ENCODE data around the gene S100A7.
"Not testable (repeated sequence)": the region's sequence is repeated elsewhere in the genome, so short reads cannot be mapped to it uniquely, and the experiment has no call there.

Gene S100A7

GRCh38 chr1:153431002-153431401 is 29.4 kb downstream of the S100A7 start:
- no peak for DNase-seq (ENCODE audit: low read depth, low spot score)

DNA sequence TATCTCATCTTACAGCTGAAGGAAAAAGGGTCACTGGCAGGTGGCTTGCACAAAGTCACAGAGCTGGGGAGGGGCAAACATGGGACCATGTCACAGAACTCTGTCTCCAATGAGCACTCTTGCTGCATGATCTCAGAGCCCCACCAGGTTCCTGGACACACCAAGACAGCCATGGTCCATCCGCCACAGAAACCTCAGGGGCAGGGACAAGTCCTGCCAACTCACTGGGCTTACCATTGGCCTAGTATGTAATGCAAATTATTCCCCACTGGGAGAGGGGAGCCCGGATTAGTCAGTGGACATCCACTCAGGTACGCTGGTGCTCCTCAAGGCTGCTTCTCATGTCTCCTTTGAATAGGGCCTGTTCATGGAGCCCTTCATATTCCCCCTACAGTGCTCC is 29.9 kb downstream of the S100A7 start:
- DNase-seq (ENCODE audit: low read depth, low spot score), result no peak

DNA sequence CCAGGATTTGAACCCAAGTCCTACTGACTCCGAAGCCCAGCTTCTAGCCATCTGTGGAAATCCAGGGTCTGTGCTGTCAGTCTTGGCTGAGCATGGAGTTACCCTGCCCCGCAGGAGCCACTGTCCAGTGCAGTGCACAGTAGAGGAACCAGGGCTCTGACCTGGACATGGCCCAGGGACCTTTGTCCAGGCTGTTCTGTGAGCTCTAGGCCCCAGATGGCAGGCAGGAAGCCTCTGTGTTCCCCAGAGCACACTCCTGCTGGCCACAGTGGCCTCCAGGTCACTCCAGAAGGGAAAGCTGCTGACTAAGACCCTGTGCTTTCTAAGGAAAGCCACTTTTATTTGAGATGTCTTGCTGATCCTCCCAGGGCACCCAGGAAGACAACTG is 30.3 kb downstream of the S100A7 start:
- DNase-seq (ENCODE audit: low read depth, low spot score), result no peak

DNA sequence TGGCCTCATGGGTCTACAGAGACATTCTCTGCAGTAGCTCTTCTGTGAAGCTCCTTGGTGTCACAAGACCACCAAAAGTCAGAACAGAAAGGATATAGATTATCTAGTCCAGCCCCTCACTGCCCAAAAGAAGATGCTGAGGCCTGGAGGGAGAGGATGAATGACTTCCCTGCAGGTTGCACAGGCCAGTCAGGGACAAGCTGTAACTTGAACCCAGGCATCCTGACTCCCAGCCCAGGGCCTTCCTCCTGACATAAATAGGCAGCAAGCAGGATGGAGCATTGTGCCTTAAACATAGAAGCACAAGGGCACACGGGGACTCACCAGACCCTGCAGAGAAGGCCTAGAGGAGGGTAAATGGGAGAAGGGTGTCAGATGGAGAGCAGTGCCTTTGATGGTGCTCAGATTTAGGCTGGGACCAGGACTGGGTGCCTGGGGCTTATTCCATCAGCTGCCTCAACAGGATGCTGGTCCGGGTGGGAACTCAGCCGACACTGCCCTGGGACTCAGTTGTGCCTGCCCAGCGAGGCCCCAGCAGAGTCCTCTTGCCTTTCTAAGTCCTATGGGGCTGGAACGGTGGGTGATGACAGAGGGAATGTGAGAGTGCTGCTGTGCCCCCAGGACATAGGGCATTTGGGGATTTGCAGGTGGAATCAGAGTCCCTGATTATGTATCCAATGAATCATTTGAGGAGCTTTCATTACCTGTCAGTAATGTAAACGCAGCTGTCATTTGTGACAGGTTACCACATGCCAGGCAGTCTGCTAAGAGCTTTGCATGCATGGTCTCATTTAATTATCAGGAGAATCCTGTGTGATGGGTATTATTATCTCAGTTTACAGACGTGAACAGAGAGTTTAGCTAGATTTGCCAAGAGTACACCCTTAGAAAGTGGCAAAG is 30.9 kb downstream of the S100A7 start:
- no peak for DNase-seq (ENCODE audit: low read depth, low spot score)

DNA sequence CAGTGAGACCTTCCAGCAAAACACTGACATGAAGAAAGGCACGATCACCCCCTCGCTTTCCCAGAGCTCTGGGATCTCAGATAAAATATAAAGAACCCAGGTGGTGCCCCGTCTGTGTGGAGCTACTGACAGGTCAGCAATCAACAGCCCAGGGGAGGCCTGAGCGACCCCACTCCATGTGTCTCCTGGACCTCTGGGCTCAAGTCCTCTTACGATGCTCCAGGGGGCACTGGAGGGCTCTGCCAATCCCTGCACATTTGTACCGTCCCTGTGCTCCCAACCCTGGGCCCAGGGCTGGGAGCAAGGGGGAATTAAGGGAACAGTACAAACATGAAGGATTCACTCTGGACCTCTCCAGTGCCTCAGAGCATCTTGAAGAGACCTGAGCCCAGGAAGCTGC is 31.7 kb downstream of the S100A7 start:
- DNase-seq (ENCODE audit: low read depth, low spot score), result no peak

- DNase-seq (ENCODE audit: low read depth, low spot score), result no peak
Observed at GRCh38 chr1:153428073-153428638, 32.3 kb downstream of the S100A7 start.

- no peak for DNase-seq (ENCODE audit: low read depth, low spot score)
Observed at GRCh38 chr1:153426809-153427208, 33.6 kb downstream of the S100A7 start.

DNA sequence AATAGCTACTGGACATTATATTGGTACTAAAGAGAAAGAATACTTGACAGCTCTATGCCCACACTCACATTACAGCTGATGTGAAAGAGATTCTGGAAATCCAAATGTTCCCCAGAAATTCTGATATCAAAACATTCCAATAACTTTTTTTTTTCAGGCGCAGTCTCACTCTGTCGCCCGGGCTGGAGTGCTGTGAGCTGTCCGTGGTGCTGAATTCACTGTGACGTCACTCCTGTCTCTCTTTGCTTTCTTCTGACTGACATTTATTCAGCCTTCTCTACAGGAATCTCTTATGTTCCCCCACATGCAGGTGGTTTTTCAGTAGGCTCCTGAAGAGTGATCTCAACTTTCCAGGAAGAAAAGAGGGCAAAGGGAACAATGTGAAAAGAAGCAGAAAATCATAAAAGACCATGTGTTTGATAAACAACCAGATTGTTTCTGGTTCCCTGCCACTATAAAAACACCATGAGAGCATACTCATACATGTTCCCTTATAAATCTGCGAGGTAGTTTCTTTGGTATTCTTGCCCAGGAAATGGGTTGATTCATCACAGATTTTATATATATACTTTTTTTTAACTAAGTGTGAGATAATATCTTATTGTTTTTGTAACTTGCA is 37.9 kb downstream of the S100A7 start:
- DNase-seq (ENCODE audit: low read depth, low spot score), result peak; percentile 82

DNA sequence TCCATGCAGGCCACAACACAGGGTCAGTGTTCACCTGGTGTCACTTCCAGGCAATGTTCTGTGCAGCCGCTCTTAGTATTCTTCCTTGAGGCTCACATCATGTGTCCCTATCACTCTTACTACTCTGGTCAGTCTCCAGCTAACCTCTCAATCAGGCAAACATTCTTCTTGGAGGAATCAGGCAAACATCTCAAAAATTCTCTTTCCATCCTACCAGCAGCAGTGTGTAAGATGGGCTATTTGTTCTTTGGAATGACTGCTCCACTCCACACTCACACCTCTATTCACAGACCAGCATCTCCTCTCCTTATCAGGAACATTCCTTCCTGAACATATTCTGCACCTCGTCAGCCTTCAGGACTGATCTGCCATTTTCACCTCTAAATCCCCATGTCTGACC is 40.1 kb downstream of the S100A7 start:
- DNase-seq (ENCODE audit: low read depth, low spot score), result no peak

DNA sequence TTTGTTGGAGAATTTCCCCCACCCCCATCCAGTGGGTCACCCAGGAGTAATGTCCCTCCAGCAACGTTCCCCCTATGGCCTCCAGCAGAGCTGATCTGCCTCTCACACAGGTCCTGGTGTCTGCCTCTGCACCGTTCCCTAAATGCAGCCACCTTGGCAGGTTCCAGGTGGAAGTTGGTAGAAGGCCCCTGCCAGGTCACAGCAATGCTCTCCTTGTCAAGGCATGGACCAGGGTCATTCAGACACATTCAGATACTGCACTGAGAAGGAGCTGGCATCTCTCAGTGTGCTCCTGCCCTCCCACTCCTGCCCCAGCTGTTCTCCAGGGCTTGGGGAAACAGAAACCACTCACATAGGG is 41.0 kb downstream of the S100A7 start:
- not testable (repeated sequence) for DNase-seq (ENCODE audit: low read depth, low spot score)

GRCh38 chr1:153418758-153419435 is 41.6 kb downstream of the S100A7 start:
- DNase-seq (ENCODE audit: low read depth, low spot score), result not testable (repeated sequence)

- no peak for DNase-seq (ENCODE audit: low read depth, low spot score)
Observed at GRCh38 chr1:153417136-153417888, 43.1 kb downstream of the S100A7 start.

DNA sequence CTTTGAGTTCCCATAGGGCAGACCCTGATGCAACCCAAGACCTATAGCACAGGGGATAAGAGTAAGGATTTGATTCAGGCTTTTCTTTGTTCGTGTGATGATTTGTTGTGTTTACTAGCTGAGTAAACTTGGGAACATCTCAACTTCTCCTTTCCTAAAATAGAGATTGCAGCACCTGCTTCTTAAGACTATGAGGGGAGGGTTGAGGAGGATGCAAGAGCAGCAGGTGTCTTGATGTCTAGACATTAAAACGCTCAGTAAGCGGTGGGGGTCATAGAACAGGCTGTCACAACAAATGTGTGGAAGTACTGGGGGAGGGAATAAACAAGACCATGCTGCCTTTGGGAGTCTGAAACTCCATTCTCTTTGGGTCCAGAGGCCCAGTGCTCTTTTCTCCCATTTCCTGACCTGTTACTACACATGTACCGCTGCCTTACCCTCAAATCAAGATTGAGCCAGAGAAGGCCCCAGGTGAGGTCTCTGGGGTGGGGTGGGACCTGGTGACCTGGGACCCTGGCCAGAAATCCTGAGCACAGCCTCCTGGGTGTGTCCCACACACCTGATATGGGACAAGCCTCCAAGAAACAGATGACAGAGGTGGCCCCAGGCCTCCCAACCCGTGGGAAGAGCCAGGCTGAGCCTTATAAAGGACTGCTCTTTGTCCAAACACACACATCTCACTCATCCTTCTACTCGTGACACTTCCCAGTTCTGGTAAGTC is 44.4 kb downstream of the S100A7 start, which contains the start of gene S100A7A:
Gene S100A7A (plus strand): TSS at position 671 of the 721 bp plus-strand sequence. CDS start 1,563 bp downstream, outside the sequence.
- DNase-seq (ENCODE audit: low read depth, low spot score), result no peak

DNA sequence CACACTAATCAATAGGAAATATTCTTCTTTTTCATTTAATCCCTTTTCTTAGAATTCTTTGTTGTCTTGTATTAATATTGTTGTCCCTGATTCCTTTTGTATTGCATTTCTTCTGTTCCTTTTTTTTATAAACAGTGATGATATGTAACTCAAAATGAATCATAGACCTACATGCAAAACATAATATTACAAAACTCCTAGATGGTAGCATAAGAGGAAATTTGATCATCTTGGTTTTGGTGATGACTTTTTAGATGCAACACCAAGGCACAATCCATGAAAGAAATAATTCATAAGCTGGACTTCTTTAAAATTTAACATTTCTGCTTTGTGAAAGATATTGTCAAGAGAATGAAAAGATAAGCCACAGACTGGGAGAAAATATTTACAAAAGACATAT is 46.5 kb downstream of the S100A7 start:
- DNase-seq (ENCODE audit: low read depth, low spot score), result not testable (repeated sequence)

Data from astrocyte of the hippocampus (primary cell).